NCI-H2196 treated with DMSO at 0.1 percent for 48 hours (cell line): ENCODE results near the gene SCG2.

Source experiments
- DNase-seq: peaks from one replicate; lab custom pipeline; 2025; ENCODE audit not compliant: unreplicated experiment; lab: John Stamatoyannopoulos, UW

The SCG2 gene, protein sequence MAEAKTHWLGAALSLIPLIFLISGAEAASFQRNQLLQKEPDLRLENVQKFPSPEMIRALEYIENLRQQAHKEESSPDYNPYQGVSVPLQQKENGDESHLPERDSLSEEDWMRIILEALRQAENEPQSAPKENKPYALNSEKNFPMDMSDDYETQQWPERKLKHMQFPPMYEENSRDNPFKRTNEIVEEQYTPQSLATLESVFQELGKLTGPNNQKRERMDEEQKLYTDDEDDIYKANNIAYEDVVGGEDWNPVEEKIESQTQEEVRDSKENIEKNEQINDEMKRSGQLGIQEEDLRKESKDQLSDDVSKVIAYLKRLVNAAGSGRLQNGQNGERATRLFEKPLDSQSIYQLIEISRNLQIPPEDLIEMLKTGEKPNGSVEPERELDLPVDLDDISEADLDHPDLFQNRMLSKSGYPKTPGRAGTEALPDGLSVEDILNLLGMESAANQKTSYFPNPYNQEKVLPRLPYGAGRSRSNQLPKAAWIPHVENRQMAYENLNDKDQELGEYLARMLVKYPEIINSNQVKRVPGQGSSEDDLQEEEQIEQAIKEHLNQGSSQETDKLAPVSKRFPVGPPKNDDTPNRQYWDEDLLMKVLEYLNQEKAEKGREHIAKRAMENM

GRCh38 chr2:223601932-223602666 lies at the start of gene SCG2:
Gene SCG2 (minus strand): TSS chr2:223602361. CDS start chr2:223599282, 3,079 bp downstream.
- peak; percentile 80 for DNase-seq

DNA sequence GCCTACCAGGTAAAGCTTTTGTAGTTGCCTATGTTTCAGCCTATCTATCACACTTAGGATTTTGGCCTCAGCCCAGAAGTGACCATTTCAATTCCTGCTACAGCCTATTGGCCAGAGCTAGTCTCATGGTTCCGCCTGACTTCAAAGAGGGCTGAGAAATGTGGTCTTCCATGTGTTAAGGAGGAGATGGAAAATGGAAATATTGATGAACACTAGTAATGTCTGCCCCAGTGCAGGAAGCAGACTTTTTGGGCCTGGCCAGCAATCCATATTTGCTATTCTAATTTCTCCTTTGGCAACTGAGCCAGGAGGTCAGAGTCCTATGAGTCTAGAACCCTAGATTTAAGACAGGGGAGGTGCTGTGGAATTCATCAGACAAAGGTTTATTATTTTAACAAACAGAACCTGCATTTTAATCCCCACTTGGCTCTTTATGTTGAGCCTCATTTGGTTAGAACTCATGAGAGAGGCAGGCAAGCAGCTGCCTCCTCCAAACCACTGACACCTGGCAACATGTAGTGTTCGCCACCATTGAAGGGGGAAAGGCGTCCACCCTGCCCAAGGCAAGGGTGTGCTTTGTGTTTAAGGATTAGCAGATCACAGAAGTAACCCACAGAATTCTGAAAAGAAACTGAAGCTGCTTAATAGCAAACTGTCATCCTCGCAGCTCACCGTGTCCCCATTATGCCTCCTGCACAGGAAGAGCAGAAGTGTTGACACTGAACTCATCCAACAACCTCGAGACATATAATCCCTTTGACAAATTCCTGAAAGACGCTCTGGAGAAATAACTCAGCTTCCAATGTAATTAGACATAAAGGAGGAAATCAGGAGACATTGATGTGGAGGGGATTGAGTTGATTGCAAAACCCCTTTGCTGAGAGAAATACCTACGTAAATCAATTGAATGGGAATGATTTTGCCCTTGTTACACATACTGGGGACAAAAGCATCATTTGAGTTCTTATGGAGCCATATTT lies 47.7 kb upstream of the SCG2 start:
- DNase-seq, result no peak

- DNase-seq, result no peak
Measured at GRCh38 chr2:223648755-223649154, 46.6 kb upstream of the SCG2 start.

GRCh38 chr2:223647258-223647952 lies 45.2 kb upstream of the SCG2 start:
- no peak for DNase-seq

- no peak for DNase-seq
Measured at GRCh38 chr2:223644136-223644535, 42.0 kb upstream of the SCG2 start.

DNA sequence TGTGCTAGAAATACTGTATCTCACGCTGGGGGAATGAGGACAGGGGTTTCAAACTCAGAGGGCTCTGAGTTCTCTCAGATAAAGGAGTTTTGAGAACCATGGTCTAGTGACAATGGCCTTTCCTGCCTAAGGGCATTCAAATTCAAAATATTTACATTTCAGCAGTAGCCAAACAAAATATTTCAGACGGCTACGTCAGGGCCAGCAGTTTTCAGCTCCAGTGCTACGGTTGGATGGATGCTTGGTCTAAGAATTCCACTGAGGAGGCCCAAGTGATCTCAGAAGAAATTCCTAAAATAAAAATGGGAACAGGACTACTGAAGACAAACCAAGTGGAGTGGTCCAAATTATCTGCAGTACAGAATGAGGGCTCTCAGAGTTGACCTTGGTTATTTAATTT lies 41.1 kb upstream of the SCG2 start:
- DNase-seq, result no peak

DNA sequence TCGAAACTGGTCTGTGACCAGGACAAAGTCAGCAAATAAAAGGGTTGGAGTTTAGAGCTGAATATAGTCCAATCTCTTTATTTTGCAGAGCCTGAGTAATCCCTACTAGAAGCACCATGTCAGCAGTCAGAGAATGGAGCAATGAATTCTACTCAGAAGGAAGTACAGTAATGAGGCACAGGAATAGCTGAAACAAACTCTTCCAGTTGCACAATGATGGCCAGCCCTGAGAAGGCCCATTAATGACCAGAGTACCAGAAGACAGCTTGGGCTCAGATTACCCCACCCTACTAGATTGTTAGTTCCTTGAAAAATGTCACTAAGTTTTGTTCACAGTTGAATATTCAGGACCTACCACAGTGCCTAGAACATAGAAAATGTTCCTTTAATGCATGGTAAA lies 40.3 kb upstream of the SCG2 start:
- no peak for DNase-seq

- peak; percentile 15 for DNase-seq
Measured at GRCh38 chr2:223641082-223641481, 38.9 kb upstream of the SCG2 start.

DNA sequence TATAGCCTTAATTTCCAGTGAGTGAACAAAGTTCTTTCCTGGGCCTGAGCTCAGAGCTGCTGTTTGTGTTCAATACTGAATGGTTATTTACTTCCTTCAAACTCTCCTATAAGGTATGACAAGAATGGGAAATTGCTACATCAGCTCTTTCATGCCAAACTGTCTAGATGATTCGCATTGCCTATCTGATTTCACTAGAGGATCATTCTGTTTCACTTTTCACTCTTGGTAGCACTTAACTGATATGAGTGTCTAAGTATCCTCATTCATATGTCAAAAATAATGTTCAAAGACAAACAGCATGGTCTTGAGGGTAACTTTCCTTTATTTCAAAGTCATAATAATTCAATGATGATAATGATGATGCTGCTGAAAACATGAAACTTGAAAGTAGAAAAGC lies 32.9 kb upstream of the SCG2 start:
- DNase-seq, result no peak

GRCh38 chr2:223634238-223634637 lies 32.1 kb upstream of the SCG2 start:
- no peak for DNase-seq

DNA sequence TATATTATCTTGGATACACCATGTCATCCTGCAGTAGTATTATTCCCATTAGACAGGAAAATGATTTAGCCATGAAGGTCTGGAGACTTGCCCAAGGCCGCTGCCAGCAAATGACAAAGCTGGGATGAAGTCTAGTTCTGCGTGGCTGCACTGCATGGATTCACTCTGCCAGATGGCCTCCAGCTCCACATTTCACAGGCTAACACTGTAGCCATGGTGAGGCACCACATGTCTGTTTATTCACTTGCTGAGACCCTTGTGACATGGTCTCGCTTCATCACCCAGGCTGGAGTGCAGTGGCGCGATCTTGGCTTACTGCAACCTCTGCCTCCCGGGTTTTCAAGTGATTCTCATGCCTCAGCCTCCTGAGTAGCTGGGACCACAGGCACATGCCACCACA lies 31.5 kb upstream of the SCG2 start:
- DNase-seq, result no peak

DNA sequence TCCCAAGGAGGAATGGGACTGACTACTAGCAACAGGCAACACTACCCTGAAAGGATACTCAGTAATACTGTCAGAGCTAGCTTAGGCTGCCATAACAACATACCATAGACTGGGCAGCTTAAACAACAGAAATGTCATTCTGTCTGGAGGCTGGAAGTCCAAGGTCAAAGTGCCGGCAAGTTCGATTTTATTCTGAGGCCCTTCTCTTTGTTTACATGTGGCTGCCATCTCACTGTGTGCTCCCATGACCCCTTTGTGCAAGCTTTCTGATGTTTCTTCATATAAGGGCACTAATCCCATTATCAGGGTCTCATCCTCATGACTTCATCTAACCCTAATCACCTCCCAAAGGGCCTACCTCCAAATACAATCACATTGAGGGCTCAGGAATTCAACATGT lies 30.7 kb upstream of the SCG2 start:
- DNase-seq, result no peak

- DNase-seq, result no peak
Measured at GRCh38 chr2:223626716-223627115, 24.6 kb upstream of the SCG2 start.

GRCh38 chr2:223625652-223626051 lies 23.5 kb upstream of the SCG2 start:
- DNase-seq, result no peak

GRCh38 chr2:223621901-223622300 lies 19.7 kb upstream of the SCG2 start:
- no peak for DNase-seq

GRCh38 chr2:223619486-223620129 lies 17.4 kb upstream of the SCG2 start:
- no peak for DNase-seq

DNA sequence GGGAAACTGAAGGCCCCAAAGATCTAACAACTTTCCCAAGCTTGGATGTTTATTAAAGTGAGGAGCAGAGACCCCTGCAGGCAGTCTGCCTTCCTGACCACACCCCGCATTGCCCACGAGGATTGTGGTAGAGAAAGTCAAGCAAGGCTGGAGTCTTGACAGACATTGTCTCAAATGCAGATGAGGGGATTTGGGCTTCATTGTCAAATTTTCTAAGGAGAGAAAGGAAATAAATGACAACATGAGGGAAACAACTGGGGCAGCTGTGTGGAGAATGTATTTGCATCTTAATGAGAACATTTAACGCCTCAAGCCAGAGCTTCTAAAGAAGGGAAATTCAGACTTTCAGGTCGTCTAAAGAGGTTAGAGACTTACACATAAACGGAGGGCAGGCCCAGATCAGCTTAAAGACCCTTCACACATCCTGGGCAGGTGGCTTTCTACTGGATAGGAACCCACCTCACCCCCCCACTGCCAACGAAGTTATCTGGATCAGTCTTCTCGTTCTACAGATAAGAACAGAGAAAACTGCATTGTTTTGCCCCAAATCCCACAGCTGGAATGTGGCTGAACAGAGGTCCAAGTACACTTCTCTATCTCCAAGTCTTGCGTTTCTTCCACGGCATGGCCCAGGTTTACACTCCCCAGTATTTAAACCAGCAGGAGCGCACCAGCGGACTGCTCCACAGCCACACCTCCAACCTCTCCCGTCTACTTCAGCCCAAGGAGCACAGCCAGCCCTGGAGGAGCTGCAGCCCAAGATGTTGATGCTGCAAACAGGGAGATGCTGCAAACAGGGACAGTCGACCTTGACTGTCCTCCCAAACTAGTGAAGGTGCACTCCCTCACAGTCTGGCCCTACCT lies 16.2 kb upstream of the SCG2 start:
- DNase-seq, result no peak

DNA sequence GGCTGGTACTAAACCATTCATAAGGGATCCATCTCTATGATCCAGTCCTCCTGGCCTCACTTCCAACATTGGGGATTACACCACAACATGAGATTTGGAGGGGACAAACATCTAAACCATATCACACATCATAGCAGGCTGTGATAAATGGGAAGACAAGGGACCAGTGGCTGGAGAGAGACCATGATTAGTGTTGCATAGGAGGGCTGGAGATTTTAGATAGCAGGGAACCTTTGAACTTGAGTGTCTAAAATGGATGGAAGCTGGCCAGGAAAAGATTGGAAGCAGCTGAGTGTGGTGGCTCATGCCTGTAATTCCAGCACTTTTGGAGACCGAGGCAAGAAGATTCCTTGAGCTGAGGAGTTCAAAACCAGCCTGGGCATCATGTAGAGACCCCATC lies 12.4 kb upstream of the SCG2 start:
- DNase-seq, result no peak
